CD4-positive, alpha-beta T cell treated with Interleukin-12 subunit alpha and Interleukin-12 subunit beta, for 1 hour (primary cell): ENCODE measurements around the gene CES5A.
A peak's percentile ranks its signal among the peaks of the same experiment; 100 is the strongest.
"Not testable (repeated sequence)": the region's sequence is repeated elsewhere in the genome, so short reads cannot be mapped to it uniquely, and the experiment has no call there.

Source experiments
- DNase-seq: peaks from one replicate; pipeline ENCODE4 v3.0.0-alpha.2; 2020

The CES5A gene

DNA sequence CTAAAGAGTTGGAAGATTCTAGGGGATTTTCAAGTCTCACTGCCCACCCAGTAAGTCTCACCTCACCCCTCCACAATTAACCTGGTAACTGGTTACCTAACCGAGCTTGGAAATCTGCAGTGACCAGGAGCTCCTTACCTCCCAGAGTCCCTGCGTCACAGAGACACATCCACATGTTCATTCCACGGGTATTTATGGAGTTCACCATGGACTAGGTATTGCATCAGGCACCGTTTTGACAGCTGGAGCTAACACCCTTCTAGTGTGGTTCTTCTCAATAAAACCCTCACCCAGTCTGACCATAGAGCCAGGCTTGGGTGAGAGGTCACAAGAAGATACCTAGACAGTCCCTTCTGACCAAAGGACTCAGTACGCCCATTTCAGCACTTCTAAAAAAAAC is 2.1 kb downstream of the CES5A start:
- DNase-seq: no peak

DNA sequence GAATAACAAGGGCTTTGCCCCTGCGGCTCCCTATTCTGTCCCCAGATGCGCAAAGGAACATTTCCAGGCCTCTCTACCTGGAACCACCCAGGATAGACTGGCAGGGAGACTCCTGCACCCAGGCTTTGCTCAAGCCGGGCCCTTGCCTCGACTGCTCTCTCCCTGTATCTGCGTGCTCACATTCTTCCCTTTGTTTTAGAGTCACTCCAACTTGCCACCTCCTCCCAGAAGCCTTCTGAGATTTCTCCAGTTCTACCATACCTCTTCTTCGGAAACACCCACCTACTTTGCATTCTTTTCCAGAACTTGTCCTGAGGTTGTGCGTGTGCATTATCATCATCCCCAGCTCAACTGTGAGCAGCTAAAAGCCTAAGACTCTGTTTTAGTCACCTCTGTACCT is 3.0 kb downstream of the CES5A start:
- DNase-seq: no peak

GRCh38 chr16:55871411-55872038 is 3.6 kb downstream of the CES5A start:
- DNase-seq: no peak

DNA sequence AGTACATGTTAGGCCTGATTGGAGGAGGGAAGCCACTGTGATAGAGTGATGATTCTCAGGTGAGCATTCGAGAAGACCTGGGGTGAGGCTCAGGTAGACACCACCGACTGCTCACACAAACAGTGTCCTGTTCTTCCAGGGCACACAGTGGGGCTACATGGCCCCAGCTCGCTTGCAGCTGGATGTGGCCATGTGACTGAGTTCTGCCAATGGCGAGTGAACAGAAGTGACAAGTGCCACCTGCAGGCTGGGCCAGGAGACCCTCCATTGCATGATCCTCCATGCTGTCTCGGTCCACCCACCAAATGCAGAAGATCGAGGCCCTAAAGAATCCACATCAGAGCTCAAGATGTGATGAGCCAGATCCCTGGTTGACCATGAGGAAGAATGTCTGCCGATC is 6.2 kb downstream of the CES5A start:
- DNase-seq: no peak

DNA sequence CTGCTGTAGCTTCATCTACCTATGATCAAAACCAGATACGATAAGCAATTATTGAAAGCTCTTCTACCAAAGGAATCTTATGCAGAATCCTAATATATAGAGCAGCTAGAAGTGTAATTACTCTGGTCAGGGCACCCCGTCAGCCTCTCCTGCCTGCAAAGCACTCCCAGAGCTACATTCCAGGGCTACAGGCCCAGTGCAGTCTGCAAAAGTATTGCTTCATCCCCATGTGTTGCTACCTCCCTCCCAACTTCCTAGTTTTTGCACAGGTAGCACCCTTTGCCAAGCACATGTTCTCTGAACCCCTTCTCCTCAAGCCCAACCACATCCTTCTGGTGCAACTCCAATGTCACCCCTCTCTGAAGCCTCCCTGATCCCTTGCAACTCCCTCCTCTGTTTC is 7.0 kb downstream of the CES5A start:
- no peak for DNase-seq

GRCh38 chr16:55861288-55861687 is 13.9 kb downstream of the CES5A start:
- DNase-seq: no peak

DNA sequence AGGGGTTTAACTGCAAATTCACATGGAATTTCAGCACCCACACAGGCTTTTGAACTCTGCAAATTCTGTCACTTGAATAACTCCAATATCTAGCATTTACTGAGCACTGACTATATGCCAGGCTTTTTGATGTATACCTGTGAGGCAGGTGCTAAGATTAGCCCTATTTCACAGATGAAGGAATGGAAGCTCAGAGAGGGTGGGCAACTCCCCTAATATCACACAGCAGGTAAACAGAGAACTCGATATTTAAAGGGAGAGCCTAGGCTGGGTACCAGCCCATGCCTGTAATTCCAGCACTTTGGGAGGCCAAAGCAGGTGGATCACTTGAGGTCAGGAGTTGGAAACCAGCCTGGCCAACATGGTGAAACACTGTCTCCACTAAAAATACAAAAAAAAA is 17.5 kb downstream of the CES5A start:
- not testable (repeated sequence) for DNase-seq

GRCh38 chr16:55856950-55857349 is 18.2 kb downstream of the CES5A start:
- DNase-seq: no peak

DNA sequence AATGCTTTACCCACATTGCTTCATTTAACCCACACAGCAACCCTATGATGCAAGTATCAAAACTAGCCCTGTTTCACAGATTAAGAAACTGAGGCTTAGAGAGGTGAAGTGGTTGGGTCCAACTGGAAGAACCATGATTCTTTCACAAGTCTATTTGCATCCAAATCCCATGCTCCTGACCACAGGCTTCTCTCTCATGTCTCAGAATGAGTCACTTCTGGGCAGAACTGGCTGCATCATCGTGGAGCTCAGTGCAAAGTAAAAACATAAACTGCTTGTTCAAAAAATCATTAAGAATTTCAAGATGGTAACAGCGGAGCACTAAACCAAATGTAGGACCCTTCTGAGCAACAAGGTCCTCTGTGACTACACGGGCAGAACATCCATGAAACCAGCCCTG is 22.1 kb downstream of the CES5A start:
- no peak for DNase-seq

- no peak for DNase-seq
Measured at GRCh38 chr16:55849536-55849935, 25.6 kb downstream of the CES5A start.

- no peak for DNase-seq
Measured at GRCh38 chr16:55846598-55847346, 28.4 kb downstream of the CES5A start.

GRCh38 chr16:55843105-55843395 is 32.1 kb downstream of the CES5A start:
- no peak for DNase-seq

DNA sequence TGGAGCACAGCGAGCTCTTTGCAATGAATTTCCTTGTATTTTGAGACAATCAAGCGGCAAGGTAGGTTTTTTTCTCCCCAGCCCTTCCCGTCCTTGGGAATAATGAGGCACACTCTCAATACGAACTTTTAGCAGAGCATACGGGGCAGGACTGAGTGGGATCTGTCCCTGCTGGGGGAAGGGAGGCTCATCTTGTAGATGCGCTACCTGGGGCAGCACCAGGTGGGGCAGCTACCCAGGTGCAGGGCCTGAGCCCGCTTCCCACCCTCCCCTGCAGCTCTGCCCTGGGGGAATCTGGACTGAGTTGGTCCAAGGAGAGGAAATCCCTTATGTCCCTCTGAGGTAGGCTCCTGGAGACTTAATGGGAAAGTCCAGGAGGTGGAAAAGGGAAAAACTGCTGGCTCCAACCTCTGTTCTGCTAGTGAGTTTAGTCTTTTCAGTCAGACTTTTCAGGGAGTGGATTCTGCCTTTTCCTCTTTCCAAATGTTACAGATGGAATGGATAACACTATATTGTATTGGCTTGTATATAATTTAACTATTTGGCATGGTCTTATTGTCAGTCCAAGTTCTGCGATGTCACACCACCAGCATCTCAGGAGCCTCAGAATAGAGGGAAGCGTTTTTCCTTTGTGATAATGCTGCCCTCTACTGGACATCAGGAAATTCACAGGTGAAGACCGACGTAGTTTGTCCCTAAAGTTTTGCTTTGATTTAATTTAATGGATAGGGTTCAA is 32.6 kb downstream of the CES5A start:
- DNase-seq: peak; percentile 49

- no peak for DNase-seq
Measured at GRCh38 chr16:55839115-55839514, 36.1 kb downstream of the CES5A start.

- no peak for DNase-seq
Measured at GRCh38 chr16:55836158-55836611, 39.0 kb downstream of the CES5A start.

- DNase-seq: no peak
Measured at GRCh38 chr16:55835581-55835980, 39.6 kb downstream of the CES5A start.

DNA sequence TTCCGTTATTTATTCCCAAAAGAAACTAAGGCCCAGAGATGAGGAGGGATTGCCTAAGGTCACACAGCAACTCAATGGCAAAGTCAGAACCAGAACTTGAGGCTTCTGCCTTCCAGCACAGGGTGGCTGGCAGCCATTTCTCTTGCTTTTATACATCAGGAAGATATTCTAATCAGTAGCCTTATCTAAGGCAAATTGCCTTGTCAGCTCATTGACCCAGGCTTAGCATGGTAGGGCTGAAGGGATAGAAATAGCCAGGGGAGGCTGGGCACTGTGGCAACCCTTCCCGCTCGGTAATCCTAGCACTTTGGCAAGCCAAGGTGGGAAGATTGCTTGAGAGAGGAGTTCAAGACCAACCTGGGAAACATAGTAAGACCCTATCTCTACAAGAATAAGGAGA is 40.0 kb downstream of the CES5A start:
- DNase-seq: not testable (repeated sequence)

DNA sequence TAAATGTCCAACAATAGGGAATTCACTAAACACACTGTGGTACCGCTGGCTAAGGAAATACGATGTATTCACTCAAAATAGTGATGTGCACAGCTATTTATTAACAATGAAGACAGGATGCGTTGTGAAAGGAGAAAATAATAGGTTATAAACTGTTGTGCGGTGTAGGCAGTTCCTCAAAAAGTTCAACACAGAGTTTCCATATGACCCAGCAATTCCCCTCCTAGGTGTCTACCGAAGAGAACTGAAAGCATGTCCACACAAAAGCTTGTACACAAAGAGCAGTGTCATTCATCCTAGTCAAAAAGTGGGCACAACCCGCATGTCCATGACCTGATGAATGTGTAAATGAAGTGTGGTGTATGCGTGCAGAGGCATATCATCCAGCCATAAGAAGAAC is 41.1 kb downstream of the CES5A start:
- no peak for DNase-seq

DNA sequence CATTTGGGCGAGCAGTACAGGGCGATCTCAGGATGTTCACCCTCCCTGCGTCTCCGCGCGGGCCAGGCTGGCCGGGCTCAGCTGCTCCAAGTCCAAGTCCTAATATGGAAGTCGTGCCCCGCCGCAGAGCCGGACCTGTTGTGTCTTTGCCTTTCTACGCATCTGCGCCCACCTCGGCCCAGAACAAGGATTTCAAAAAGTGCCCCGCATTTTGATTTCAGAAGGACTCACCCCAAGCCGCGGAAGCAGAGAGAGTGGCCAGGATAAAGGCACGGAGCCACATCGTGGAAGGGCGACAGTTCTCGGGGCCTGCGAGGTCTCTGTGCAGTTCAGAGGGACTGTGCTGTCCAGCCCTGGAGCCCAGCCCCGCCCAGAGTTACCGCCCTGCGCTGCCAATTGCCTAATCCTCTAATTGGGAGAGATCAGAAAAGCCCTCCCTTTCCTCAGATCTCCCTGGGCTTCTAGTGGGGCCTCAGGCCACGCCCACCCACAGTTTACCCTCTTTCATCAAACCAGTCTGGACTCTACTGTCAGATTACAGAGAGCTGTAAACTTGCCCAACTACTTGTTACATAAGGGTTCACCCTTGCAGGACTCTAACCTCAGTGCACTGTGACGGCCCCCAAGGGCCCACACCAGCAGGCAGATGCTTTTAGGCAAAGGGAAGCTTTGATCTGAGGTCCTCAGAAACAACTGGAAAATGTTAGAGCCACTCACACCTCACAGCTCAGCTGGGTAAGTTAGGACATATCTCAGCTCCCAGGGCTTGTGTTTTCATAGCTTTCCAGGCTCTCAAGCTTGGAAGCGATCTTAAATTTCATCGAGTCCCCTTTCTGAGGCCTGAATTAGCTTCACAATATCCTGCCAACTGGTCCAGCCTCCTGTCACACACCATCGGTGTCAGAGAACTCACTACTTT is 42.1 kb downstream of the CES5A start, which contains the start of gene CES1:
CES1 (minus strand) TSS at position 324 of the 919 bp plus-strand sequence; CDS start at position 283, 41 bp downstream.
- no peak for DNase-seq

GRCh38 chr16:55832425-55832772 is 42.8 kb downstream of the CES5A start:
- no peak for DNase-seq

- DNase-seq: no peak
Measured at GRCh38 chr16:55830658-55831294, 44.4 kb downstream of the CES5A start.

- not testable (repeated sequence) for DNase-seq
Measured at GRCh38 chr16:55829232-55829631, 45.9 kb downstream of the CES5A start.

- no peak for DNase-seq
Measured at GRCh38 chr16:55828680-55829079, 46.5 kb downstream of the CES5A start.
